Measurements from ENCODE around the gene CHRD.

CHRD gene

GRCh38 chr3:184380185-184380626 is 352 bp downstream of the CHRD start:
- H3K27me3 Mint-ChIP-seq (ENCODE audit: low read depth), result peaks cover 76% of the 10 kb centered on the region

GRCh38 chr3:184380627-184381260 is 890 bp downstream of the CHRD start:
- Mint-ChIP-seq H3K36me3 (ENCODE audit: low read depth) (no peaks in the 10 kb centered on the region), H3K27me3 (ENCODE audit: low read depth) (peaks cover 70% of the 10 kb centered on the region), H3K4me3 (peak overlapping the region; percentile 28)

More at GRCh38 chr3:184380185-184380626, 352 bp downstream of the CHRD start:
- peaks cover 2% of the 10 kb centered on the region for H3K4me1 Mint-ChIP-seq (ENCODE audit: low read depth)
- H3K9me3 Mint-ChIP-seq, result no peaks in the 10 kb centered on the region
- no peaks in the 10 kb centered on the region for H3K36me3 Mint-ChIP-seq (ENCODE audit: low read depth)
- H3K27ac Mint-ChIP-seq, result no peak overlapping the region
- H3K4me3 Mint-ChIP-seq, result no peak overlapping the region

GRCh38 chr3:184381261-184382224 is 1.7 kb downstream of the CHRD start:
- Mint-ChIP-seq H3K4me1 (ENCODE audit: low read depth) (peaks cover 2% of the 10 kb centered on the region), H3K36me3 (ENCODE audit: low read depth) (no peaks in the 10 kb centered on the region), H3K27me3 (ENCODE audit: low read depth) (peaks cover 63% of the 10 kb centered on the region), H3K9me3 (no peaks in the 10 kb centered on the region), H3K4me3 (no peak overlapping the region), H3K27ac (no peak overlapping the region)

More at GRCh38 chr3:184380627-184381260, 890 bp downstream of the CHRD start:
- H3K27ac Mint-ChIP-seq, result no peak overlapping the region
- peaks cover 2% of the 10 kb centered on the region for H3K4me1 Mint-ChIP-seq (ENCODE audit: low read depth)
- no peaks in the 10 kb centered on the region for H3K9me3 Mint-ChIP-seq

- Mint-ChIP-seq H3K27me3 (ENCODE audit: low read depth) (peaks cover 54% of the 10 kb centered on the region), H3K4me3 (no peak overlapping the region), H3K9me3 (no peaks in the 10 kb centered on the region), H3K4me1 (ENCODE audit: low read depth) (peaks cover 2% of the 10 kb centered on the region), H3K27ac (no peak overlapping the region), H3K36me3 (ENCODE audit: low read depth) (no peaks in the 10 kb centered on the region)
These were observed 2.6 kb downstream of the CHRD start for GRCh38 chr3:184382326-184383032.

- Mint-ChIP-seq H3K27me3 (ENCODE audit: low read depth) (peaks cover 47% of the 10 kb centered on the region), H3K27ac (no peak overlapping the region), H3K36me3 (ENCODE audit: low read depth) (no peaks in the 10 kb centered on the region), H3K4me1 (ENCODE audit: low read depth) (peaks cover 2% of the 10 kb centered on the region), H3K9me3 (no peaks in the 10 kb centered on the region), H3K4me3 (no peak overlapping the region)
These were observed 3.3 kb downstream of the CHRD start for GRCh38 chr3:184383033-184383740.

- Mint-ChIP-seq H3K4me1 (ENCODE audit: low read depth) (peaks cover 2% of the 10 kb centered on the region), H3K27me3 (ENCODE audit: low read depth) (peaks cover 35% of the 10 kb centered on the region), H3K36me3 (ENCODE audit: low read depth) (no peaks in the 10 kb centered on the region), H3K9me3 (no peaks in the 10 kb centered on the region), H3K4me3 (no peak overlapping the region), H3K27ac (no peak overlapping the region)
These were observed 4.5 kb downstream of the CHRD start for GRCh38 chr3:184384342-184384741.

- Mint-ChIP-seq H3K27me3 (ENCODE audit: low read depth) (peaks cover 38% of the 10 kb centered on the region), H3K4me1 (ENCODE audit: low read depth) (peaks cover 2% of the 10 kb centered on the region), H3K36me3 (ENCODE audit: low read depth) (no peaks in the 10 kb centered on the region), H3K4me3 (no peak overlapping the region), H3K9me3 (no peaks in the 10 kb centered on the region), H3K27ac (no peak overlapping the region)
These were observed 5.1 kb downstream of the CHRD start for GRCh38 chr3:184384856-184385422.

GRCh38 chr3:184386047-184386806 is 6.4 kb downstream of the CHRD start:
- Mint-ChIP-seq H3K9me3 (no peaks in the 10 kb centered on the region), H3K4me1 (ENCODE audit: low read depth) (no peaks in the 10 kb centered on the region), H3K4me3 (no peak overlapping the region), H3K27ac (no peak overlapping the region), H3K36me3 (ENCODE audit: low read depth) (no peaks in the 10 kb centered on the region), H3K27me3 (ENCODE audit: low read depth) (peaks cover 40% of the 10 kb centered on the region)

GRCh38 chr3:184387174-184387714 is 7.4 kb downstream of the CHRD start:
- Mint-ChIP-seq H3K4me1 (ENCODE audit: low read depth) (no peaks in the 10 kb centered on the region), H3K27ac (no peak overlapping the region), H3K27me3 (ENCODE audit: low read depth) (peaks cover 33% of the 10 kb centered on the region), H3K36me3 (ENCODE audit: low read depth) (no peaks in the 10 kb centered on the region), H3K4me3 (no peak overlapping the region), H3K9me3 (no peaks in the 10 kb centered on the region)

GRCh38 chr3:184388164-184388935 is 8.5 kb downstream of the CHRD start:
- Mint-ChIP-seq H3K4me1 (ENCODE audit: low read depth) (no peaks in the 10 kb centered on the region), H3K27ac (no peak overlapping the region), H3K4me3 (no peak overlapping the region), H3K9me3 (no peaks in the 10 kb centered on the region), H3K27me3 (ENCODE audit: low read depth) (peaks cover 27% of the 10 kb centered on the region), H3K36me3 (ENCODE audit: low read depth) (no peaks in the 10 kb centered on the region)

- Mint-ChIP-seq H3K27me3 (ENCODE audit: low read depth) (peaks cover 24% of the 10 kb centered on the region), H3K36me3 (ENCODE audit: low read depth) (no peaks in the 10 kb centered on the region)
These were observed 9.0 kb downstream of the CHRD start for GRCh38 chr3:184388936-184389230.

GRCh38 chr3:184389384-184389783 is 9.5 kb downstream of the CHRD start:
- Mint-ChIP-seq H3K9me3 (no peaks in the 10 kb centered on the region), H3K27ac (no peak overlapping the region), H3K4me3 (no peak overlapping the region), H3K27me3 (ENCODE audit: low read depth) (peaks cover 19% of the 10 kb centered on the region), H3K4me1 (ENCODE audit: low read depth) (no peaks in the 10 kb centered on the region), H3K36me3 (ENCODE audit: low read depth) (no peaks in the 10 kb centered on the region)

More at GRCh38 chr3:184388936-184389230, 9.0 kb downstream of the CHRD start:
- no peaks in the 10 kb centered on the region for H3K9me3 Mint-ChIP-seq
- no peak overlapping the region for H3K27ac Mint-ChIP-seq
- H3K4me3 Mint-ChIP-seq, result no peak overlapping the region
- no peaks in the 10 kb centered on the region for H3K4me1 Mint-ChIP-seq (ENCODE audit: low read depth)

All from T-helper 1 cell treated with Interleukin-12 subunit alpha and Interleukin-12 subunit beta and Interleukin-4 antibody, amounts not matched to agents 30 μg/mL and 1 μg/mL, for 36 hours (primary cell).